ENCODE data around the gene FBXO47.
"Not testable (repeated sequence)": the region's sequence is repeated elsewhere in the genome, so short reads cannot be mapped to it uniquely, and the experiment has no call there.

FBXO47 gene

GRCh38 chr17:38912221-38912813, 54.9 kb downstream of the FBXO47 start:
- in situ Hi-C loops (cut with HindIII; ENCODE audit: low sequenced_read_pairs): no loop called here
- DNase-seq (ENCODE audit: low read depth): no peak
- no peak overlapping the region for H3K4me3 ChIP-seq (ENCODE audit: low read depth, low read length)
- no peak for TF ChIP-seq CTCF (IDR thresholded peaks at IDR 0.05; ENCODE audit: low read depth, low read length, missing control alignments)

- in situ Hi-C loops (cut with HindIII; ENCODE audit: low sequenced_read_pairs); H3K4me3 ChIP-seq (ENCODE audit: low read depth, low read length); DNase-seq (ENCODE audit: low read depth): not testable (repeated sequence)
Measured at GRCh38 chr17:38911731-38912081, 55.5 kb downstream of the FBXO47 start.

- H3K4me3 ChIP-seq (ENCODE audit: low read depth, low read length): no peak overlapping the region
- in situ Hi-C loops (cut with HindIII; ENCODE audit: low sequenced_read_pairs): no loop called here
- no peak for TF ChIP-seq CTCF (IDR thresholded peaks at IDR 0.05; ENCODE audit: low read depth, low read length, missing control alignments)
- no peak for DNase-seq (ENCODE audit: low read depth)
Measured at GRCh38 chr17:38911081-38911730, 56.0 kb downstream of the FBXO47 start.

GRCh38 chr17:38910325-38910724, 56.9 kb downstream of the FBXO47 start:
- no peak overlapping the region for H3K4me3 ChIP-seq (ENCODE audit: low read depth, low read length)
- no peak for DNase-seq (ENCODE audit: low read depth)
- no peak for TF ChIP-seq CTCF (IDR thresholded peaks at IDR 0.05; ENCODE audit: low read depth, low read length, missing control alignments)
- in situ Hi-C loops (cut with HindIII; ENCODE audit: low sequenced_read_pairs): no loop called here

- no peak overlapping the region for H3K4me3 ChIP-seq (ENCODE audit: low read depth, low read length)
- no peak for TF ChIP-seq CTCF (IDR thresholded peaks at IDR 0.05; ENCODE audit: low read depth, low read length, missing control alignments)
- no peak for DNase-seq (ENCODE audit: low read depth)
- in situ Hi-C loops (cut with HindIII; ENCODE audit: low sequenced_read_pairs): no loop called here
Measured at GRCh38 chr17:38908676-38909181, 58.5 kb downstream of the FBXO47 start.

GRCh38 chr17:38907930-38908675, 59.1 kb downstream of the FBXO47 start:
- DNase-seq (ENCODE audit: low read depth): no peak
- H3K4me3 ChIP-seq (ENCODE audit: low read depth, low read length): no peak overlapping the region
- no peak for TF ChIP-seq CTCF (IDR thresholded peaks at IDR 0.05; ENCODE audit: low read depth, low read length, missing control alignments)
- in situ Hi-C loops (cut with HindIII; ENCODE audit: low sequenced_read_pairs): no loop called here
